AG08396 (cell line): ENCODE data around the gene LAMA2.
A peak's percentile ranks its signal among the peaks of the same experiment; 100 is the strongest.

Source experiments
- DNase-seq: peaks from one replicate; pipeline ENCODE4 v3.0.0; 2012; ENCODE audit warnings: low spot score, mixed read lengths

The LAMA2 gene

DNA sequence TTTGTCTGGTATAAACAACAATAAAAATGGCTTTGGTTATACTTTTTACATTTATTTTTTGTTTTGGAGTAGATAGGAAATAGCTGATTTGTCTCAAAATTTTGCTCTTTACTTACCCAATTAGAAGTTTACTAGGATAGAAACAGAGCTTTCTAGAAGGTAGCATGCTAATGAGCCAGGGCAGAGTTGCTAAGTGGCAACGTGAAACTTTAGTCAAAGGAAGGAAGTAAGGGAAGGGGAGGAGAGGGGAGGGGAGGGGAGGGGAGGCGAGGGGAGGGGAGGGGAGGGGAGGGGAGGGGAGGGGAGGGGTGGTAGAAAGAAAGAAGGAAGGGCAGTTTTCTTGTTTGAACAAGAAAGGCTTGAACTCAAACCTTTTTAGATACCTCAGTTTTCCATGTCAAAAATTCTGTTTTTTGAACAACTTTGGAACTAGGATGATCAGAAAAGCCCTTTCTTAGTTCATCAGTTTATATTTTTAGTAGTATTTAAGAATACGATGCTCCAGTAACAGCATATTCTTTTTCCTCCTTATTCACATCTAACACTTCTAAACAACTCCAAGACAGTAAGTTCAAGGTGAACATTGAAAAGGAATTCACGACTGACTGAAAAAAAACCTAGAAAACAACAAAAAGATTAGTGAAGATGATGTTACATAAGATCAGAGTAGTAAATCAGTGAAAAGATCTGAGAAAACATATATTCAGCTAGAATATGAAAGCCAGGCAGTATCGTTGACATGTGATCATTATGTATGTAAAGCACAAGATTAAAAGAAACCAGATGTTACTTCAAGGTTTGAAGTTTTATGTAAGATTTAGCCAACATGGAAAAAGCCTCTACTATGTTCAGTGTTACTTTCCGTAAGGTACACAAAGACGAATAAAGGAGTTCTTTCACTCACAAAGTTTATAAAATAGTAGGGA lies 563.6 kb downstream of the LAMA2 start:
- DNase-seq: no peak

DNA sequence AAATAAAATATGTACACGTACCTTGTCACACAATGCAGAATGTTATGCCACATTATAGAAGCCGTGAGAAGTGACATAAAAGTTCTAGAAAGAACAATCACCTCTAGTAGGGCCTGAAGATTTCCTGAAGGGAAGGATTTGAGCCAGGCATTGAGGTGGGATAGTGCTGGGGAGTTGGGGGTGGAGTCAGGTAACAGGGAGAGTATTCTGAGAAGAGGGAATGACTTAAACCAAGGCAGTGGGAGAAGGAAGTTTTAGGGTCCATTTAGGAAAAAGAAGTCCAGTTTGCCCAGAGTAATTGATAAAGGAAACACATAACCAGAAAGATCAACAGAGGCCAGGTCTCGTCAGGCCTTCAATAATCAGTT lies 564.2 kb downstream of the LAMA2 start:
- no peak for DNase-seq

DNA sequence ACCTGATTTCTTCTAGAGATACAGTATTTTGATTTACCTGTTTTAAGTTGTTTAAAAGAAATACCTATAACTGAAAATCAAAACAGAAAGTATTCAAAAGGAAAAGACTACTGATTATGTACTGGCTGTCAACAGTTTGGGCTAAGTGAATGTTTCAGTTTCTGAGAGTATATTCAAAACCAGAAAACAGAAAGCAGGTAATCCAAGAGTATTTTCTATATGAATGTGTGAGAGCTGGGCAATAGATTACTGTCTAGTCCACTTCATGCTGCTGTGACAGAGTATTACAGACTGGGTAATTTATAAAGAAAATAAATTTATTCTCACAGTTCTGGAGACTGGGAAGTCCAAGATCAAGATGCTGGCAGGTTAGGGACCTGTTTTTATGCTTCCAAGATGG lies 566.0 kb downstream of the LAMA2 start:
- DNase-seq: no peak

- no peak for DNase-seq
Measured at GRCh38 chr6:129451187-129451586, 568.2 kb downstream of the LAMA2 start.

DNA sequence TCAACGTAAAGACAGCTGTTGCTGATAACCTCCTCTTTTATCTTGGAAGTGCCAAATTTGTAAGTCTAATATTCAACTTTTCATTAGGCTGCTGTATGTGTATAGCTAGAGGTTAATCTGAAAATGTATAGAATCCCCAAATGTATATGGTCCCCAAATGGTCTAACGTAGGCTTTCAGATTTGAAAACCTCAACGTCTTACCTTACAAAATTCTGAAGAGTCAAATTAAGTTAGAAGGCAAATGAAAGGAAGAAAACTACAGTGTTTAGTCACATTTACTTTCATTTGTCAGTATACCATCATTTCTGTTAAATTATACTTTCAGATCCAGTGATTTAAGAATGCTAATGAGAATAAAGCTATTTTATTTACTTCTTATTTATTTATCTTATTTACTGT lies 570.1 kb downstream of the LAMA2 start:
- no peak for DNase-seq

- DNase-seq: no peak
Measured at GRCh38 chr6:129454488-129454887, 571.5 kb downstream of the LAMA2 start.

- DNase-seq: no peak
Measured at GRCh38 chr6:129455126-129455769, 572.3 kb downstream of the LAMA2 start.

GRCh38 chr6:129460221-129460620 lies 577.3 kb downstream of the LAMA2 start:
- DNase-seq: no peak

DNA sequence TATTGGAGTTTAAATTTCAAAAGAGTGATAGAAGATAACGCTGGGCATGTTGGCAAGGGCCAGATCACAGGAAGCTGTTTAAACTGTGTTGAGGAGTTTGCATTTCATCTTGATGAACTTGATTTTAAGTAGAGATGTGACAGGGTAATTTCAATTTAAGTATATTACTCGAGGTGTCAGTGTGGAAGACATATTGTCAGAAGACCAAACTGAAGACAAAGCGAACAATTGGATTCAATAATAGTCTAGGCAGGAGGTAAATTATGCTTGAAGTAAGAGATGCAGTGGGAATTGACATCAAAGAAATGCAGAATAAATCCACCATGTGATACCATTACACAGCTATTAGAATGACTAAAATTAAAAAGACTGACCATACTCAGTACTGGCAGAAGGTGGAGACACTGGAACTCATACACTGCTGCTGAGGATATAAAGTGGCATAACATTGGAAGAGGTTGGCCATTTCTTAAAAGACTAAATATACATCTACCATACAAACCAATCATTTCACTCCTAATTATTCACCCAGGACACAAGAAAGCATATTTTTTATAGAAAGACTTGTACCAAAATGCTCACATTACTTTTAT lies 586.2 kb downstream of the LAMA2 start:
- DNase-seq: no peak

GRCh38 chr6:129472239-129472638 lies 589.3 kb downstream of the LAMA2 start:
- DNase-seq: no peak

DNA sequence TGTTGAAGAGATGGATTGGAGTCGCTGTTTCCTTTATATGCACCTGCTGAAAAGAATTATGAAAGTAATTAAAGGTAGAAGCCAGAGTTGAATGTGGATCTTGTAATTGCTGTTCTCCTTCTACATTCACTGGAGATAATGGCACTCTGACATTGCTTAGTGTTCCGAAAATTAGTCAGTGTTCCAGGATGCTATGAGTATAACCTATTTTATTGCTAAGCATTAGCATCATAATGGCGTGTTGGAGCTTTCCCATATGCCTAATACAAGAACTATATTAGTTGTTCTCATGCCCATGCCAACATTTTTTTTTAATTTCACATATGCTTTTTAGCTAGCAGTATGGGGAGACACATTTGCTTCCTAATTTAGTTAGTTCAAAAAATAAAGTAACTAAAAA lies 590.6 kb downstream of the LAMA2 start:
- no peak for DNase-seq

GRCh38 chr6:129475477-129476247 lies 592.7 kb downstream of the LAMA2 start:
- DNase-seq: no peak

DNA sequence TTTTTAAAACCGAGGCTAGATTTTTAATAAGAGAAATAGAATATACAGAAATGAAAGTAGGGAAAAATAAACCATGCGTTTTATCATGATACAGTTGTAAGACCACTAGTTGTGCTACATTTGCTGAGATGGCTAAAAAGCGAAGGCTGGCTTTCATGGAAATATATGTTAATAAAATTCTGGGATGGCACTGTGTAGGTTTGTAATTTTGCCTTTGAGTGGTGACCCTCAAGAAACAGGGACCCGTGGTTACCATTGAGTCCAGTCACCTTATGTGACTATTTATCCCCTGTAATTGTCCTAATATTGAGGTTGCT lies 593.3 kb downstream of the LAMA2 start:
- no peak for DNase-seq

- DNase-seq: no peak
Measured at GRCh38 chr6:129476810-129477209, 593.9 kb downstream of the LAMA2 start.

DNA sequence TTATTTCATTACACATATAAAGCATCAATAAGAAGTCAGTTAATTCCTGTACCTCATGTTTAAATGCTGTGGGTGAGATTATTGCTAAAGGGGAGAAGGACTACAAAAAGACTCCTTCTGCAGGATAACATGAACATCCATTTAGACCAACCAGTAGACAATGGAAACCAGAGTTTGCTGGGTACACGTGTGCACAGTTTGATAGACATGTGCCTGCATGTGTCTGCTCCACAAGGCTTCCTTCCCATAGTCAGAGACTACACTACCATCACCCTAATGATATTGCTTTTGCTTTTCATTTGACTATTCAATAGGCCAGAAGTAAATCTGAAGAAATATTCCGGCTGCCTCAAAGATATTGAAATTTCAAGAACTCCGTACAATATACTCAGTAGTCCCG lies 595.4 kb downstream of the LAMA2 start:
- no peak for DNase-seq

DNA sequence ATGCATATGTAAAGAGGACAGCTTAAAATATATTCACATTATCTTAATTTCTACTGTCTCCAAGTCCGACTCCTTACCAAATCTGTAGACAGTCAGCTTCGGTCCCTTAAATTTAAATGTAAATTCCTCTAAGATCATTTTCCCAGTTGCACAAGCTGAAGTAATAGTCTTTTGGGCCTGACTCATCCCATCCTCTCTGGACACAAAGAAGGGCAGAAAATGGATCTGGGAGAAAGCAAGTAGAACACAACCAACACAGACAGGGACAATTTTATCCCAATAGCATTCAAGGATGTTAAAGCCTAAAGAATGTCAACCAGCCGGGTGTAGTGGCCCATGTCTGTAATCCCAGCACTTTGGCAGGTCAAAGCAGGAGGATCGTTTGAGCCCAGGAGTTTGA lies 598.8 kb downstream of the LAMA2 start:
- DNase-seq: no peak

DNA sequence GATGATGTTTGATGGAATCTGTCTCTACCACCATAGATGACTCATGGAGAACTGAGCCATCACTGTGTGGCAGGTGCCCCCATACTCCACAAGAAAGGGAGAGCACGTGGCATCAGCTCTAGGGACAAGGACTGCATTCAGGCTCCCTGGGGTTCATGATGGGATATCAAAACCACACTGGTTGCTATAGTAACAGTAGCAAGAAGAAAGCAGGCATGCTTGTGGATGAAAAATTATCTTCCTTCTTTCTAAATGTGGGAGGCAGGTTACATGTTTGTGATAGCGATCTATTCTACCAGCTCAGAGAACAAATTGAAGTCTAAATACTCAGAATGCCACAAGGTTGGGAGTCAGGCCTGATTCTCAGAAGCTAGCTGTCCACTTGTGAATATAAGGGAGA lies 602.8 kb downstream of the LAMA2 start:
- no peak for DNase-seq

GRCh38 chr6:129486327-129486726 lies 603.4 kb downstream of the LAMA2 start:
- no peak for DNase-seq

- no peak for DNase-seq
Measured at GRCh38 chr6:129488313-129488712, 605.4 kb downstream of the LAMA2 start.

- DNase-seq: no peak
Measured at GRCh38 chr6:129489215-129489765, 606.4 kb downstream of the LAMA2 start.

DNA sequence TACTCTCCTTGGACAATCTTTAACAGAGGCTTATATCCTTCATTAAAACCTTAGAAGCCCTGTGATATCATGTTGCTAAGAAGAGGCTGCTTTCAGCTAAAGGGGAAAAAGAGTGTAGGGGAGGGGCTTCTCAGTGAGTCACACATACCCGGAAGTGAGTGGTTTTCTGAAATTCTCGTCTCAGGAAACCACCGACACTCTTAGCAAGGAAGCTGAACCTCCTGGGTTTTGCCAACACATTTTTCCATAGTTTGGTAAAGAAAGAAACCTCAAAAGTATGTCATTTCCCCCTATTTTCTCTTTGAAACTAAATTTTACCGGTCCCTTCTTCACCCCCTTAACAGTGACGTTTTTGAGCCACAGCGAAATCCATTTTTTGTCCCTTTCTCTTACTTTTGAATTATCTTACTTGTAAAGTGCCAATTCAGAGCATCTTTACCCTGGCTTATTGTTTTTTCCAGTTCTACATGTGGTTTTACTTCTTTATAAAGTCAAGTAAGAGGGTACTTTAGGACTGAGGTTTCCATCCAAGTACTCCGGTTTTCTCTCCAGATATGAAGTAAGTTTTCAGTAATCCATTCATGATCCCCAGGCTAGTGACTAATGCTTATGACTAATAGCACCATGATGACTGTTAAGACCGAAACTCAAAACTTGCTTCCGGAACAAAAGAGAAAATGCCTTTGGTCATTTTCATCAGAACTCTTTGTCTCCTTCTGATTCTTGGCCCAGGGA lies 607.8 kb downstream of the LAMA2 start:
- DNase-seq: peak; percentile 75

DNA sequence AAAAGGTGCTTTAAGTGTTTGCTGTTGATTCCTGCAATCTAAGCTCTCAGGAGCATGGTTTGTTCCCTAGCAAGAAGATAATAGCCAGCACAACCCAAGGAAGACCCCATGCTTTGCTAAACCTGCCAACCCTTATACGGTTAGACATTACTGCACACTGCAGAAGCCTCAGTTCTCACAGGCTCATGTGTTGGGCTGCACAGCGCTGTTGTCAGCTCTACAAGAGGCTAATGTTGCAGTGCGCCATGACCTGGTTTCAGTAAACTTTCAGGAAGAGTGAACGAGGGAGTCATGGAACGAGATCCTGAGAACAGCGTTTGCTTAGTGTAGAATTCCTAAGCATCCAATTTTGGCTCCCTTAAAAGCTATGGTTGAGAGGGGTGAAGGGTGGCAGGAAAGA lies 608.5 kb downstream of the LAMA2 start:
- DNase-seq: no peak
